GM19468 (cell line): ENCODE data around the gene FBLN5.
A peak's percentile ranks its signal among the peaks of the same experiment; 100 is the strongest.

ENCODE experiments used
- ATAC-seq: cut with Tn5 transposase; IDR thresholded peaks from one replicate; pipeline ENCODE4 v1.9.1; 2021; ENCODE audit warnings: mild to moderate bottlenecking, moderate library complexity, moderate number of reproducible peaks; ENCODE audit not compliant: unreplicated experiment; ENCODE audit errors: extremely low read depth

FBLN5 gene

DNA sequence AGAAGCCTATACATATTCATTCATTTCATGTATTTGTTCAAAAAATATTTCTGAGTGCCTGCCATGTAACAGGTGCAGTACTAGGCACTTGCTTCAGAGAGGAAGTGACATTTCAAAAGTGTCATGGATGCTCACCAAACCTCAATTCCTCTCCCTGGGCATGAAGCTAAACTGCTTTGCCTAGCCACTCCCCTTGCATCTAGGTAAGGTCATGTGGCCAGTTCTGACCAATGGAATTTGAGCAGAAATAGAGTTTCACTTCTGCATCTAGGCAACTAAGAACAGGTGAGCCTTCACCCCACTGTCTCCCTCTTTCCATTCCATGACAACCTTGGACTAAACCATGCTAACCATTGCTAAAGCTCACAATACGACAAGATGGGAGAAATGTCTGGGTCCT is 107.7 kb downstream of the FBLN5 start:
- ATAC-seq: no peak

DNA sequence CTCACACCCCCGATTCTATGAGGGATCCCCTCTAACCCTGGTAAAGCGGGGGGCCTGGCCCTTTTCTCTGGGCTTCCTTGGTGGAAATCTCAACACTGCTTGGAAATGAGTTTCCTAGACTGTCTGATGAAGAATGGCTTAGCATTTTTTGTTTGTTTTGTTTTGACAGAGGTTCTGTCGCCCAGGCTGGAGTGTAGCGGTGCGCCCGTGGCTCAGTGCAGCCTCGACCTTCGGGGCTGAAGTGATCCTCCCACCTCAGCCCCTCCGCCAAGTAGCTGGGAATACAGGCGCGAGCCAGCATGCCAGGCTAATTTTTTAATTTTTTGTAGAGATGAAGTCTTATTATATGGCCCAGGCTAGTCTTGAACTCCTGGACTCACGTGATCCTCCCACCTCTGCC is 110.4 kb downstream of the FBLN5 start:
- ATAC-seq: no peak

DNA sequence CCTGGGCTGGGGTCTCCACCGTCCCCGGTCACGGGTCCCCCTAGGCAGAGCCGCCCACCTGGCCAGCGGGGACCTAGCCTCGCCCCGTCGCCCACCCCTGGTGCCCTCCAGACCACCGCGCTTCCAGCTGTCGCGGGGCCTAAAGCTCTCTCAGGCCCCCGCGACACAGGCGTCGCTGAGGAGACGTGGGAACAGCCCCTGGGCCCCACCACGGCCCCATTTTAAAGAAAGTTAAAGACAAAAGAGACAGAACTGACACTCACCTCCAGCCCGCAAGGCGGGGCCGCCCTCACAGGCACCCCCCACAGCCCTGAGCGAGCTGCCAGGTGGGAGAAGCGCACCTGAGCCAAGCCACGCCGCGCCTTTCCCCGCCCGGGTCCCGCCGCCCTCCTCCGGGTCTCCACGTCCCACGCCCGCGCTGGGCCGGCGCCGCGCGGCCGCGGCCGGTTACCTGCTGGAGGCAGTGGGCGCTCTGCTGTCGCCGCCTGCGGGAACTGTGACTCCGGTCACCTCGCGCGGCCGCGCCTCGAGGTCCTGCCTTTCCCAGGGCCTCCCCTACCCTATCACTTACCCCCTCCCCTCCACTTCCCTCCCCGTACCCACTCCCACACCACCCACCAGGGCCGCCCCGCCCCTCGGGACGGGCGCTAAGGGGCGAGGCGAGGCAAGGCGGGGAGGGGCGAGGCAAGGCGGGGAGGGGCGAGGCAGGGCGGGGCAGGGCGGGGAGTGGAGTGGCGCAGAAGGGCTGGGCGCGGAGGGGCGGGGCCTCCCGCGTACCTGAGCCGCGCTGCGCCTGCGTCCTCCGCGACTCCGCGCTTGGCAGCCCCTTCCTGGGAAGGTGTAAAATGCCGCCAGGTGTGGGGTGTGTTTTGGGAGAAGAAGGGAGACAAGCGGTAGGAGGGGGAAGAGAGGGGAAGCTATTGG is 111.3 kb downstream of the FBLN5 start:
- no peak for ATAC-seq

DNA sequence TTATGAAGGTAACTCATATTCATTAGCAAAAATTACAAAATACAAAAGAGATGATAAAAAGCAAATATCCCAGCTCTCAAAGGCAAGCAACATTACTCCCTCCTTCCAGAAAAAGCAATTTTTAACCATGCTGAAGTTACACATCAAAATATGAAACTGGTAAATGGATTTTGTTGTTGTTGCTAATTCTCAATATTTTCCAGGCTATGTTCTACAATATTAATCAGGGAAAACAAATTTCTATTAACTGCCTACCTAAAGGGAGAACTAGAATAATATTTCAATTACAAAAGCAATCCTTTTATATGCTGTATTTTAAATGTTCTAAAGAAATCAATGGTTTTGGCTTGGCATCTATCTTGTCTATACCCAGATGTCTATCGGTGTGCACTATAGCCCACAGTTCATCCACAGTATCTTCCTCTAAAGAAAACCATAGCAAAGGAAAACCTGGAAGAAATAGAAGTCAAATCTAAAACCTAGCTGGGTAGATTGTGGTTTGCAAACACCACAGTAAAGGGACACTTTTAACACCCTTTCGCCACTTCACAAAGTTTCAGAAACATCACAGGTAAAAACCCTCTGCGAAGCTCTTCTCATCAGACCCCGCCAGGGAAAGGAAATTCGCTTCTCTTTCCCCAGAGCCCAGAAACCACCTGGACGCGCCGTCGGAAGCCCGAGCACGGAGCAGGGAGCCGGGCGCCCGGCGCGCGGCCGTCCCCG is 112.1 kb downstream of the FBLN5 start:
- ATAC-seq: no peak

DNA sequence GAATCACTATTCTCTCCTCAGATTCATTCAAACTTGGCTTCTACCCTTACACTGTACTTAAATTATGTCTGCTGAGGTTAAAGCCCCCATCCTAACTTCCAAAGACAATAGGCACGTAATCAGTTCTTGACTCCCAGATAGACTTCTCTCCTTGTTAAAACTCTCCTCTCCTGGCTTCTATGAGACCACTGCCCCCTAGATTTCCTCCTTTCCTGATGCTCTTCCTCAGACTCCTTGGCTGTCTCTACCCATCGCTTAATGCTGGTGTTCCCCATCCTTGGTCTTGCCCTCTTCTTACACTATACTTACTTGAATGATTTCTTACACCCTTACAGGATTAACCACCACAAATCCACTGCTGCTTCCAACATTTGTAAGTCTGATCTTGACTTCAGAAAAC is 112.9 kb downstream of the FBLN5 start:
- ATAC-seq: no peak

DNA sequence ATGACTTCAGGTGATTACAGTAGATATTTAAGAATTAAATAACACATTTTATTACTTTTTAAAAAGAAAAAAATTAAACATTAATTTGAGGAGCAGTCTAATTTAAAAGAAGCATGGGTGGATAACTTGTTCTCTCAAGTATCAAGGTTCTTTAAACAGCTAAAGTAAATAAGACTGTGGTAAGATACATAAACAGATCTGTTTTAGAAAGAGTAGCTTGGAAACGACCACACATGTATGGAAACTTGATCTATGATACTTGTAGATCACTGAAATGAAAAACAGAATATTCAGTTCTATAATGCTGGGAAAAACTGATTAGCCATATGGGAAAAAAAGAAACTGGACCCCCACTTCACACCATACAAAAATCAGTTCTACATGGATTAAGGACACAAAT is 116.2 kb downstream of the FBLN5 start:
- no peak for ATAC-seq

DNA sequence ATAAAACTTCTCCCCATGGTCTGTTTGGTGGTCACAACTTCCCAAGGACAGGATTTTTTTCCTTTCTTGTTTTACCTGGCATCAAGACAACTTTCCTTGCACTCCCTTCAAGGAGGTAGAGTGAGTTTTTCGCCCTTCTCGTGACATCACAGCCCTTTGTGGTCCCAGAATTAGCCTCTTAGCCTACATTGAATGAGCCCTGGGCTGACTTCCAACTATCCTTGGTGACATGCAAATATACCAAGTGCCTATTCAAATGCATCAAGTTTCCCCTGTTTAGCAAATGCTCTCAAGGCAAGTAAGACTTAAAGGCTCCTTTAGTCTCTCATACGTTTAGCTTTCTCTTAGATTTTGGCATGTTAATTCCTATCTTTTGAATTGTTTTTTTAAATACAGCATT is 116.7 kb downstream of the FBLN5 start:
- peak; percentile 42 for ATAC-seq

GRCh38 chr14:91829511-91829910 is 118.0 kb downstream of the FBLN5 start:
- ATAC-seq: no peak

DNA sequence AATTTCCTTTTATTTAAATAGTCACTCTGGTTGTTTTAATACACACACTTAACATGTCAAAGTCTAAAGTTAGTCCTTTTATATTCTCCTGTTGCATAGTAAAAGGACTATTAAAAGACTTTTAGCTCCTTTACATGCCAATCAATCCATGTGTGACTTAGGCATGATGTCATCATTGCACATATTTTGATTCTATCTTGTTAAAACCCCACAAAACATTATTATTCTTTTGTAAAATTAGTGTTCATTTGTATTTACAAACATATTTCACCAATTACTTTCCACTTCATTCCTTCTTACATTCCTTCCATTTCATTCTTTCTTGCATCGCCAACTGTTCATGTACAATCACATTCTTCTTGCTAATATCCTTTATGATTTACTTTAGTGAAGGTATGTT is 119.7 kb downstream of the FBLN5 start:
- no peak for ATAC-seq
